ENCODE results near the gene IDI2.
"Not testable (repeated sequence)": the region's sequence is repeated elsewhere in the genome, so short reads cannot be mapped to it uniquely, and the experiment has no call there.

IDI2 gene

GRCh38 chr10:1047937-1048336 is 22.3 kb upstream of the IDI2 start:
- DNase-seq (ENCODE audit: low read depth in 2 of 2): no peak

GRCh38 chr10:1045415-1045814 is 19.8 kb upstream of the IDI2 start:
- no peak for DNase-seq (ENCODE audit: low read depth in 2 of 2)

GRCh38 chr10:1044964-1045363 is 19.3 kb upstream of the IDI2 start:
- no peak for DNase-seq (ENCODE audit: low read depth in 2 of 2)

GRCh38 chr10:1044146-1044545 is 18.5 kb upstream of the IDI2 start:
- no peak for DNase-seq (ENCODE audit: low read depth in 2 of 2)

GRCh38 chr10:1043532-1043995 is 17.9 kb upstream of the IDI2 start:
- no peak for DNase-seq (ENCODE audit: low read depth in 2 of 2)

- no peak for DNase-seq (ENCODE audit: low read depth in 2 of 2)
These were observed 15.9 kb upstream of the IDI2 start for GRCh38 chr10:1041514-1041913.

- DNase-seq (ENCODE audit: low read depth in 2 of 2): no peak
These were observed 14.5 kb upstream of the IDI2 start for GRCh38 chr10:1040133-1040532.

GRCh38 chr10:1038769-1039168 is 13.1 kb upstream of the IDI2 start:
- DNase-seq (ENCODE audit: low read depth in 2 of 2): not testable (repeated sequence)

GRCh38 chr10:1037098-1037497 is 11.4 kb upstream of the IDI2 start:
- DNase-seq (ENCODE audit: low read depth in 2 of 2): no peak

GRCh38 chr10:1036341-1036791 is 10.7 kb upstream of the IDI2 start:
- DNase-seq (ENCODE audit: low read depth in 2 of 2): no peak

- DNase-seq (ENCODE audit: low read depth in 2 of 2): no peak
These were observed 9.5 kb upstream of the IDI2 start for GRCh38 chr10:1035201-1035600.

- no peak for DNase-seq (ENCODE audit: low read depth in 2 of 2)
These were observed 9.1 kb upstream of the IDI2 start for GRCh38 chr10:1034758-1035157.

- DNase-seq (ENCODE audit: low read depth in 2 of 2): no peak
These were observed 7.9 kb upstream of the IDI2 start for GRCh38 chr10:1033601-1034000.

GRCh38 chr10:1029838-1030237 is 4.2 kb upstream of the IDI2 start:
- no peak for DNase-seq (ENCODE audit: low read depth in 2 of 2)

- no peak for DNase-seq (ENCODE audit: low read depth in 2 of 2)
These were observed 919 bp upstream of the IDI2 start for GRCh38 chr10:1026578-1026977.

GRCh38 chr10:1024103-1024502 is 1.6 kb downstream of the IDI2 start:
- no peak for DNase-seq (ENCODE audit: low read depth in 2 of 2)

- no peak for DNase-seq (ENCODE audit: low read depth in 2 of 2)
These were observed 3.2 kb downstream of the IDI2 start for GRCh38 chr10:1022413-1022812.

- no peak for DNase-seq (ENCODE audit: low read depth in 2 of 2)
These were observed 4.7 kb downstream of the IDI2 start for GRCh38 chr10:1020958-1021357.

- no peak for DNase-seq (ENCODE audit: low read depth in 2 of 2)
These were observed 5.2 kb downstream of the IDI2 start for GRCh38 chr10:1020460-1020859.

GRCh38 chr10:1019362-1019761 is 6.3 kb downstream of the IDI2 start:
- DNase-seq (ENCODE audit: low read depth in 2 of 2): no peak

- no peak for DNase-seq (ENCODE audit: low read depth in 2 of 2)
These were observed 10.0 kb downstream of the IDI2 start for GRCh38 chr10:1015688-1016087.

- no peak for DNase-seq (ENCODE audit: low read depth in 2 of 2)
These were observed 14.0 kb downstream of the IDI2 start for GRCh38 chr10:1011696-1012095.

GRCh38 chr10:1010703-1011102 is 15.0 kb downstream of the IDI2 start:
- DNase-seq (ENCODE audit: low read depth in 2 of 2): no peak

GRCh38 chr10:1009947-1010346 is 15.7 kb downstream of the IDI2 start:
- not testable (repeated sequence) for DNase-seq (ENCODE audit: low read depth in 2 of 2)

GRCh38 chr10:1009071-1009494 is 16.6 kb downstream of the IDI2 start:
- DNase-seq (ENCODE audit: low read depth in 2 of 2): no peak
